ENCODE results near the gene MYADM. TPM values are rescaled to one million over a fixed set of nuclear protein-coding genes. Genes with fewer than 3 reads are reported as not detected.
A peak's percentile ranks its signal among the peaks of the same experiment; 100 is the strongest.

Gene MYADM
- total and polyA plus RNA-seq, 8 donors = 14.0 to 57.6 (median 31.0) TPM

DNA sequence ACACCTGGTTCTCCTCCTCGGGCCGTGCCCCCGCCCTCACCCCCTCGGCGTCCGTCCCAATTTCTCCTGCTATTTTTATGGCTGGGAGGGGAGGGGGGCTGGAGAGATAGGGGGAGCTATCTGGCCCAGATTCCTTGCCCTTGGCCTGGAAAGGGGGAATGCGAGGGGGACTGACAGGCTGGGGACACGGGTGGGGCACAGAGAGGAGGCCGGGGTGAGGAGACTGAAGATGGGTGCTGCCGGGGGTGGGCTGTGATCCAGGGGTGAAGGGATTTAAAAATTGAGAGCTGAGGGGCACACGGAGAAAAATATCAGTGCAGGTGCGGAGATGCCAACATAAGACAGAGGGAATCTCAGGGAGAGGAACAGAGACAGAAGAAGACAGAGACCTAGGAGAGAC, 16.6 kb downstream of the MYADM start:
- no peak for ATAC-seq
- intact Hi-C loops (cut with DNase I) = no loop called here
- Histone ChIP-seq H3K4me1 (peaks cover 0 to 5% (median 0%) of the 10 kb centered on the region in 3 donors), H3K36me3 (no peaks in the 10 kb centered on the region), H3K27ac (no peak overlapping the region), H3K27me3 (peaks cover 0 to 5% (median 0%) of the 10 kb centered on the region in 4 donors), H3K9me3 (no peaks in the 10 kb centered on the region), H3K4me3 (no peak overlapping the region)
- TF ChIP-seq, protein P1, sequence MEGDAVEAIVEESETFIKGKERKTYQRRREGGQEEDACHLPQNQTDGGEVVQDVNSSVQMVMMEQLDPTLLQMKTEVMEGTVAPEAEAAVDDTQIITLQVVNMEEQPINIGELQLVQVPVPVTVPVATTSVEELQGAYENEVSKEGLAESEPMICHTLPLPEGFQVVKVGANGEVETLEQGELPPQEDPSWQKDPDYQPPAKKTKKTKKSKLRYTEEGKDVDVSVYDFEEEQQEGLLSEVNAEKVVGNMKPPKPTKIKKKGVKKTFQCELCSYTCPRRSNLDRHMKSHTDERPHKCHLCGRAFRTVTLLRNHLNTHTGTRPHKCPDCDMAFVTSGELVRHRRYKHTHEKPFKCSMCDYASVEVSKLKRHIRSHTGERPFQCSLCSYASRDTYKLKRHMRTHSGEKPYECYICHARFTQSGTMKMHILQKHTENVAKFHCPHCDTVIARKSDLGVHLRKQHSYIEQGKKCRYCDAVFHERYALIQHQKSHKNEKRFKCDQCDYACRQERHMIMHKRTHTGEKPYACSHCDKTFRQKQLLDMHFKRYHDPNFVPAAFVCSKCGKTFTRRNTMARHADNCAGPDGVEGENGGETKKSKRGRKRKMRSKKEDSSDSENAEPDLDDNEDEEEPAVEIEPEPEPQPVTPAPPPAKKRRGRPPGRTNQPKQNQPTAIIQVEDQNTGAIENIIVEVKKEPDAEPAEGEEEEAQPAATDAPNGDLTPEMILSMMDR (IDR thresholded peaks at IDR 0.05) = no peak
- no peak for FAIRE-seq
- DNase-seq = no peak
- 25 to 27% methylated on average over 12 of the region's 12 CpGs for WGBS, 2 donors

- 78 to 85% methylated on average over 10 of the region's 10 CpGs for WGBS, 2 donors
- TF ChIP-seq, protein P1 (IDR thresholded peaks at IDR 0.05) = no peak
- Histone ChIP-seq H3K27me3 (peaks cover 0 to 5% (median 0%) of the 10 kb centered on the region in 4 donors), H3K9me3 (no peaks in the 10 kb centered on the region), H3K4me1 (peaks cover 0 to 5% (median 0%) of the 10 kb centered on the region in 3 donors), H3K4me3 (no peak overlapping the region), H3K36me3 (no peaks in the 10 kb centered on the region), H3K27ac (no peak overlapping the region)
- no peak for ATAC-seq
- intact Hi-C loops (cut with DNase I) = no loop called here
- FAIRE-seq = no peak
- DNase-seq = no peak
These were observed 17.4 kb downstream of the MYADM start for GRCh38 chr19:53885036-53885435.

GRCh38 chr19:53892301-53892980, 24.8 kb downstream of the MYADM start:
- Histone ChIP-seq H3K4me1 (no peaks in the 10 kb centered on the region), H3K36me3 (no peaks in the 10 kb centered on the region), H3K27me3 (peaks cover 0 to 15% (median 0%) of the 10 kb centered on the region in 4 donors), H3K4me3 (no peak overlapping the region), H3K27ac (no peak overlapping the region), H3K9me3 (no peaks in the 10 kb centered on the region)
- WGBS, 2 donors = 60 to 72% methylated on average over 23 of the region's 23 CpGs
- TF ChIP-seq, protein P1 (IDR thresholded peaks at IDR 0.05) = no peak
- FAIRE-seq (no peak), ATAC-seq (no peak), DNase-seq (no peak)
- intact Hi-C loops (cut with DNase I) = no loop called here

DNA sequence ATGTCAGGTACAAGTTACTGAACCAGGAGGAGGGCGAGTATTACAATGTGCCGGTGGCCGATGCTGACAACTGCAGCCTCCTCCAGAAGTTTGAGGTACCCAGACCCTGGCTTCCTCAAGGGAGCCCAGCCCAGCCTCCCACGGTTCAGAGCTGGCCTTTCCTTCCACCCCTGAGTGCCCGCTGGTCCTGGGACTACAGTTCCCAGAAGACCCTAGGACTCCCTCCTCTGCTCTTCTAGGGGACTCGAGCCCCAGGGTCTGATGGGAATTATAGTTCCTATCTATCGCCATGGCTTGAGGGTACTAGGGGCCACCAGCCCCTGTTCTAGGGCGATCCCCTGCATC, 25.3 kb downstream of the MYADM start:
- no peak overlapping the region for H3K4me3 ChIP-seq
- no peaks in the 10 kb centered on the region for H3K36me3 ChIP-seq
- intact Hi-C loops (cut with DNase I) = no loop called here
- TF ChIP-seq, protein P1 (IDR thresholded peaks at IDR 0.05) = no peak
- peaks cover 0 to 15% (median 0%) of the 10 kb centered on the region in 4 donors for H3K27me3 ChIP-seq
- WGBS, 2 donors = 49 to 62% methylated on average over 8 of the region's 8 CpGs
- H3K27ac ChIP-seq = no peak overlapping the region
- ATAC-seq (peak in 1 of 4 donors; percentile 15), DNase-seq (no peak), FAIRE-seq (no peak)
- no peaks in the 10 kb centered on the region for H3K4me1 ChIP-seq
- H3K9me3 ChIP-seq = no peaks in the 10 kb centered on the region

- H3K36me3 ChIP-seq = no peaks in the 10 kb centered on the region
- intact Hi-C loops (cut with DNase I) = no loop called here
- 55 to 71% methylated on average over 9 of the region's 9 CpGs for WGBS, 2 donors
- no peak for DNase-seq
- H3K4me1 ChIP-seq = no peaks in the 10 kb centered on the region
- H3K27ac ChIP-seq = no peak overlapping the region
- no peak overlapping the region for H3K4me3 ChIP-seq
- H3K9me3 ChIP-seq = no peaks in the 10 kb centered on the region
- TF ChIP-seq, protein P1 (IDR thresholded peaks at IDR 0.05) = no peak
- no peak for ATAC-seq
- FAIRE-seq = no peak
- H3K27me3 ChIP-seq = peaks cover 0 to 15% (median 0%) of the 10 kb centered on the region in 4 donors
These were observed 27.0 kb downstream of the MYADM start for GRCh38 chr19:53894707-53895106.
